UCSD-AML1 (cell line): ENCODE measurements around the gene TJP2.

Experiments
- DNase-seq: peaks from one replicate; lab custom pipeline; 2025; ENCODE audit not compliant: unreplicated experiment; lab: John Stamatoyannopoulos, UW

Gene TJP2

DNA sequence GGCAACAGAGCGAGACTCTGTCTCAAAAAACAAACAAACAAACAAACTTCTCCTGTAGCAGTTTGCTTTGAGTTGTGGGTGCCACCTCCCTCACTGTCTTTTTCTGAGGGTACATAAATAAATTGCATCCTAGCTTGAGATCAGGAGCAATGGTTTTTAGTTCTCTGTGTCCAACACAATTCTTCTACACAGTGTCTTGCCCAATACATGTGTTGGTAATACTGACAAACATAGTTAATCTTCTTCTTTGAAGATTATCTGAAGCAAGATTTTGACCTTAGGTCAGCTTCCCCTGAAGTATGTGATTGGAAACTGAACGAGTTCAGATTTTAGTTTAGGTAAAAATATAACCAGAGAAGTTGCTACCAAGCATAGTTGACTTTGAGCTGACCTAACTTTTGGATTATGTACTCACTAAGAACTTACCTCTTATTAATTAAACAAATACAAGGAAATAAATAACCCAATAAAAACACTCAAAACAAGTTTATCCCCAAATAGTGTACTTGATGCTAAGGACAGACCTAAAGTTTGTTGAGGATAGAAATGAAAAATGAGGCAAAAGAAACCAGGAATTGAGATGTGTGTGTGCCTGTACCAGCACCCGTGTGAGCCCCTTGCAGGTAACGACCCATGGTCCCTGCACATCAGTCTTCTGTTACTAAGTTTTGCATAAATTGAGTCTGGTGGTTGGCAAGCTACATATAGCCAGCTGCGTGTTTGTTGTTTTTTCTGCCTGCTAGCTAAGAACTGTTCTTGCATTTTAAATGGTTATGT, 16.2 kb downstream of the TJP2 start:
- no peak for DNase-seq

- DNase-seq, result no peak
These were observed 16.7 kb downstream of the TJP2 start for GRCh38 chr9:69190863-69191181.

DNA sequence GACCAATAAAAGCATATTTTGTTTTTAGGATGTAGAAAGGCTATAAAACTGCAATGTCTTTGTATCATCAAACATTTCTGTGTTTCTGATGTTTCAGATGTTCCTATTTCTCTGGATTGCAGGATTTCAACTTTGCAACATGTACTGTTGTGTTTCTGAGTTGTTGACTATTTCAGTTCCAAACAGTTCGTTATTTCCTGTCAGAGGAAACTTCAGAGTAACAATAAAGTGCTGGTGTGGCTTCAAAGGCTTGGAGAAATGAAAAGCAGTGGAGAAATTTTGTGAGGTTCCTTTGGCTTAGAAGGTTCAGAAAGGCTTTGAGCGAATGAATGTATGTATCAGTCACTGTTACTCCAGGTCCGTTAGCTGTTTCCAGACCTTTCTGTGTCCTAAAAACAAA, 17.2 kb downstream of the TJP2 start:
- no peak for DNase-seq

- DNase-seq, result no peak
These were observed 18.1 kb downstream of the TJP2 start for GRCh38 chr9:69192214-69192613.

DNA sequence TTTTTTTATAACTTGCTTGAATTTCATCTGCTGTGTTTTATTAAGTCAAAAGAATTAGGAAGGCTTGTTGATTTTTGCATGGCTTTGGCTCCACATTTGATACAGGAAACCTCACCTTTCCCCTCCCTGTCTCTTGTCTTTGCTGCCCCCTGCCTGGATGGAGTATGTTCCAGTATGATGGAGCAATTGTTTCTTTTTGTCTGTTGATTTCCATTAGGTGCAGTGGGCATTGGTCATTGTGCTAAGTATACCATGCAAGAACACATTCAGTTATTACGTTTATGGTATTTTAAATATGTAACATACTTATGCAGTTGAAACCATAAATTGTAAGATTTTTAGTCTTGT, 19.6 kb downstream of the TJP2 start:
- DNase-seq, result no peak

- no peak for DNase-seq
These were observed 20.8 kb downstream of the TJP2 start for GRCh38 chr9:69194702-69195418.

DNA sequence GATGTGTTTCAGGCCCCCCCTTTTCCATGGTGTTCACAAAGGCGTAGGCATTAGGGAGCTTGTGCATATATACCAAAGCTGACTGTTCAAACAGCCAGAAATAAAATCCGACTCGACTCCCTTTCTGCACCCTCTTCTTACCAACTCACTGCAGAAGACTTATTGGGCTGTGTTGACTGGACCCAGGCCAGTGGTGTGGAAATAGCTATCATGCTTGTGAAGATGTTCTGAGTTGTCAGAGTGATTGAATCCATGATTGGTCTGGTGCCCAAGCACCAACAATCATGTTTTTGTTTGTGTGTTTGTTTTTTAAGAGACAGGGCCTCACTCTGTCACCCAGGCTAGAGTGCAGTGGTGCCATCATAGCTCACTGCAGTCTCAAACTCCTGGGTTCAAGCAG, 21.6 kb downstream of the TJP2 start:
- DNase-seq, result no peak

- DNase-seq, result no peak
These were observed 23.6 kb downstream of the TJP2 start for GRCh38 chr9:69197687-69198086.

DNA sequence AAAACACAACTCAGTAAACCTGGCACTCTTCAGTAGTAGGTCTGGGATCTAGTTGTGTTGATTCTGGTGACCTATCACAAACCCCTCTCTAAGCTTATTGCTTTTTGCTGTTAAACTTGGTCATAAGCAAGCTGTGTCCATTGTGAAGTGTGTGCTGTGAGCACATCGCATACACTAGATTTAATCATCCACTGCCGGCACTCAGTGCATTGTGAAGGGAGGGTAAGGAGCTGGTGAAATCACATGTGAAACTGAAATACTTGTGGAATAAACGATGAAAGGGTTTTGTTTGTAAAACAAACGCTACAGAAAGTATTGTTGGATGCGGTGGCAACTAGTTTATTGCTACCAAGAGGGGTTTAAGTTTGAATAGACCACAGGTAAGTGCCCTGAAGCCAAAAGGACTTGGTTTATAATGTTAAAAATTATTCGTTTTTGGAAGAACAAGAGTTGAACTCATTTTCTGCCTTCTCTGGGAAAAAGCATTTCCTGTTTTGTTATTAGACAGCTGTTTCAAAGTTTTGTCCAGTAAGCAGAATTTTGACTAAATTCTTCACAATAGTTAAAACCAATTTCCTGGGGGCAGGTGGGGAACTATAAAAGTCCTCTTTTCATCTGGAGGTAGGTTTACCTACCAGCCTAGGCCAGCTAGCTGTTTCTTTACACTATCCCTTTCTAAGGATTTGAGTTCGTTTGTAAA, 24.6 kb downstream of the TJP2 start:
- DNase-seq, result no peak

- no peak for DNase-seq
These were observed 25.8 kb downstream of the TJP2 start for GRCh38 chr9:69199769-69200470.

DNA sequence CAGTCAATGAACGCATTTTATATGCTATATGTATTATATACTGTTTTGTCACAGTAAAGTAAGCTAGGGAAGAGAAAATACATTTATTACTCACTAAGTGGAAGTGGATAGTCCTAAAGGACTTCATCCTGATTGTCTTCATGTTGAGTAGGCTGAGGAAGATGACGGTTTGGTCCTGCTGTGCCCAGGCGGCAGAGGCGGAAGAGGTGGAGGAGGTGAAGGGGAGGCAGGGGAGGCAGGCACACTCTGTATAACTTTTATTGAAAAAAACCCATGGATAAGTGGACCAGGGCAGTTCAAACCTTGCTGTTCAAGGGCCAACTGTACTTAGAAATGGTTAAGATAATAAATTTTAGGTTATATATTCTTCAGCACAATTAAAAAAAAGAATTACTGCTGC, 28.5 kb downstream of the TJP2 start:
- no peak for DNase-seq

- no peak for DNase-seq
These were observed 30.2 kb downstream of the TJP2 start for GRCh38 chr9:69204326-69204725.

DNA sequence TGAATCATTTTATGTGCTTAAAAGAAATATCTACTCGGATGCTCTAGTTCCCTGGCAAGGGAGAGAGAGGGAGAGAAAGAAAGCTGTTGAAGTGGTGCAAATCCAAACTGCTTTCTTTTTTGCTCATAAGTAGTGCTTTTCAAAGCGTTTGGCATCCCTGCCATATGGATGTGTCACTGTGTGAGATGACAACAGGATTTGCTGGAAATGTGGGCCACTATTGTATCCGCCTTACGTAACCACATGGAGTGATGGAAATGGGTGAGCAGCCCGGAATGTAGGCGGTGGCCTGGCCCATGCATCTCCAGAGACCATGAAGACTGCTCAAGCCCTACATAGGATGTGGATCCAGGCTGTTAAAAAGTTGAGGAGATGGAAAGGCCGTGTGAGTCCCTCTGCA, 30.8 kb downstream of the TJP2 start:
- no peak for DNase-seq

DNA sequence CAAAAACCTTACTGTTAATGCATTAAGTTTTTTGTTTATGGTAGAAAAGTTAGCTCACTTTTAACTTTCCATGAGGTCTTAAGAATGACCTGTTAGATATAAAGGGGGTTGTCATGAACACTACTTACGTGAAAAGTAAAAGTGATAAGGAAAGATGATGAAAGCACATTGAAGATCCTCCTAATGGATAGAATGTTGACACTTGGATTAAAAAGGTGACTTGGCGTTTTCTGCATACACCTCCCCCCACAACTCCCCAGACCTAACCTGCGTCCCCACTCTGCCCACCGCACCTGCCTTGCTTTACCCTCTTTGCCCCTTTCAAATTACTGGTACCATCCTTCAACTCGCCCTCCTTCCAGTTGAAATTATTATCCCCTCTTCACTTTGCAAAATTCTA, 32.0 kb downstream of the TJP2 start:
- DNase-seq, result no peak

DNA sequence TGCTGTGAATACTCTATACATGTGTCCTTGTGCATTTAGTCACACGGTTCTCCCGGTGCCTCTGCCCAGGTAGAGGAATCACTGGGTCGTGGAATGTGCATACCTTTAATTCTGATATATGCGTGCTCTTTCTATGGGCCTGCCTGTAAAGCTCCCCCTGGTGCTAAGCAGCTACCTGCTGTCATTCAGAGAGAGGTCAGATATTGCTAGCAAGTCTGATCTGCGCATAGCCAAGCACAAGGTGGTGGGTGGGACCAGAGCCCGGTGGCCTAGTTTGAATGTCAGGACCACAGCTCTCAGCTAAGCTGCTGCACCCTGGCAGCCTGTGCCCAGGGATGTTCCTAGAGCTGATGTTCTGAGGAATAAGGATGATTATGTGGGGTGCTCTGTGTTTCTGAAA, 33.4 kb downstream of the TJP2 start:
- no peak for DNase-seq

DNA sequence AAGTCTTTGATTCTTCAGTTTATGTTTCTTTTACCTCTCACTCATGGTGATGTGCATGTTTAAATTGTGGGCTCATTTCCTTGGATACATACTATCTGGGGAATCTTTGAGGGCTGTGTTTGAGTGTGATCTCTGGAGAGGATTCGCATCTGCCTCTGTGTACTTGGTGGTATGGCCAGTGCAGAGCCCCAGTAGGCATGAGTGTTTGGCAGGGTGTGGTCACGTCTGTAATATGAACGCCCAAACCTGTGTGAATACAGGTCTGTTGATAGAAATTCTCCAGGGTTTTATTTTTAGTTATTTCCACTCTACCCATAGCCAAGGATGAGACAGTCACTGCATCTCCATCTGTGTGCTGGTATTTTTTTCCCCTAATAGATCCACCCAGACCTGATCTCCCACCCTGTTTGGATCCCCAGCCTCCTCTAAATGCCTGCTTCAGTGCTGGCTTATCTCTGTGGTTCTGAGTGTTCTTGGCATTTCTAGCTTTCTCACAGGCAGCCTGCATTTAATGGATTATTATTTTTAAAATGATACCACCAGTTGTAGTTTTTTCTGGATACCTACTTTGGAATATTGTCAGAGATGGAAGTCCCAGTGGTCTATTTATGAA, 37.5 kb downstream of the TJP2 start:
- no peak for DNase-seq

GRCh38 chr9:69213647-69214046, 39.6 kb downstream of the TJP2 start:
- no peak for DNase-seq

DNA sequence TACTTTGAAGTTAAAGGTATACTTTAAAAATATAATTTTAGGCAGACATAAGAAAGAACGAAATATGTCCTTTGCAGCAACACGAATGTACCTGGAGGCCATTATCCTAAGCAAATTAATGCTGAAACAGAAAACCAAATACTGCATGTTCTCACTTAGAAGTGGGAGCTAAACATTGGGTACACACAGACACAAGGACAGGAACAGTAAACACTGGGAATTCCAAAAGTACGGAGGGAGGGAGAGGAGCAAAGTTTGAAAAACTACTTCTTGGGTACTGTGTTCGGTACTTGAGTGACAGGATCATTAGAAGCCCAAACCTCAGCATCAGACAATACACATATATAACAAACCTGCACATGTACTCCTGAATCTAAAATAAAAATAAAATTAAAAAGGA, 40.9 kb downstream of the TJP2 start:
- no peak for DNase-seq

DNA sequence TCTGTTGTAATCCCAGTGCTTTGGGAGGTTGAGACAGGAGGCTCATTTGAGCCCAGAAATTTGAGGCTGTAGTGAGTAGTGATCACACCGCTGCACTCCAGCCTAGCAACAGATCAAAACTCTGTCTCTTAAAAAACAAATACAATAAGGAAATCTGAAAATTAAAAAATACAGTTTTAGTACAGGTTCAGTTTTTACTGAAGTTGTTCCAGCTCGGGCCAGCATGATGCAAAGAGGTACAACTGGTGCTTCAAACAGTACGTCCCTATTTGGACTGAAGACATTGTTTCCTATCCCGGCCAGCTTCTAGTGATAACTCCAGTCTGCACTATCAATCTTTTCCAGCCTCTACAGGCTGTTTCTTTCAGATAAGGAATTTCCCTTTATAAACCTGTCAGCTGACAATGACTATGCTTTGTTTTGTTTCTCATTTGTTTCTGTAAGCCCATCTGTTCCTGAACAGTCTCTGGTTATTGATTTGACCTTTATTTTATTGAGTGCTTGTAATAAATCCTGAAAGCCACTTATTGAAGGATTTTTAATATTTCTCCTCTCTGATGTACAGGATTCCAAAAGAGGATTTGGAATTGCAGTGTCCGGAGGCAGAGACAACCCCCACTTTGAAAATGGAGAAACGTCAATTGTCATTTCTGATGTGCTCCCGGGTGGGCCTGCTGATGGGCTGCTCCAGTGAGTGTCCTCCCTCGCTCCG, 41.9 kb downstream of the TJP2 start:
- DNase-seq, result no peak

GRCh38 chr9:69218166-69218565, 44.1 kb downstream of the TJP2 start:
- DNase-seq, result no peak

DNA sequence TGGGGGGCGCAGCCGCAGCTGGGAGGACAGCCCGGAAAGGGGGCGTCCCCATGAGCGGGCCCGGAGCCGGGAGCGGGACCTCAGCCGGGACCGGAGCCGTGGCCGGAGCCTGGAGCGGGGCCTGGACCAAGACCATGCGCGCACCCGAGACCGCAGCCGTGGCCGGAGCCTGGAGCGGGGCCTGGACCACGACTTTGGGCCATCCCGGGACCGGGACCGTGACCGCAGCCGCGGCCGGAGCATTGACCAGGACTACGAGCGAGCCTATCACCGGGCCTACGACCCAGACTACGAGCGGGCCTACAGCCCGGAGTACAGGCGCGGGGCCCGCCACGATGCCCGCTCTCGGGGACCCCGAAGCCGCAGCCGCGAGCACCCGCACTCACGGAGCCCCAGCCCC, 47.0 kb downstream of the TJP2 start:
- DNase-seq, result no peak
